Progenitor cell of endocrine pancreas (in vitro differentiated cells): ENCODE measurements around the gene ANXA9. TPM values are rescaled to one million over a fixed set of nuclear protein-coding genes. Genes with fewer than 3 reads are reported as not detected.

Experiments used
- DNase-seq: peaks from one replicate; pipeline ENCODE4 v3.0.0; 2021; ENCODE audit warnings: low spot score; ENCODE audit not compliant: unreplicated experiment
- H3K27ac Mint-ChIP-seq: 2 replicates; pipeline ENCODE4 v1.8.0; 2021; ENCODE audit warnings: mild to moderate bottlenecking, moderate library complexity, mixed read lengths
- H3K27me3 Mint-ChIP-seq: 2 replicates; pipeline ENCODE4 v1.8.0; 2021; ENCODE audit warnings: mixed read lengths
- H3K36me3 Mint-ChIP-seq: 2 replicates; pipeline ENCODE4 v1.8.0; 2022; ENCODE audit warnings: mixed read lengths; ENCODE audit not compliant: insufficient read depth
- H3K4me1 Mint-ChIP-seq: 2 replicates; pipeline ENCODE4 v1.8.0; 2021; ENCODE audit warnings: low read depth, mixed read lengths
- H3K4me3 Mint-ChIP-seq: 2 replicates; pipeline ENCODE4 v1.8.0; 2021; ENCODE audit warnings: low read depth, mild to moderate bottlenecking, moderate library complexity, mixed read lengths
- H3K9me3 Mint-ChIP-seq: 2 replicates; pipeline ENCODE4 v1.8.0; 2021; ENCODE audit warnings: low read depth, mixed read lengths
- CTCF ChIP-seq: fragments of 200-600 bp; sonication (generic); IDR thresholded peaks from one replicate; pipeline ENCODE4 v1.5.0; 2021; ENCODE audit warnings: antibody characterized with exemption, mild to moderate bottlenecking; ENCODE audit not compliant: unreplicated experiment
- total RNA-seq: library from RNA; stranded (reverse); gene quantifications from 2 replicates; pipeline ENCODE4 v1.2.1, GENCODE V29; 2021

ANXA9 gene
- total RNA-seq, 1 donor from 2014 or later = 3.5 TPM

- DNase-seq = no peak
- Mint-ChIP-seq H3K27ac (peak overlapping the region; percentile 95), H3K4me1 (peaks cover 44% of the 10 kb centered on the region), H3K9me3 (no peaks in the 10 kb centered on the region), H3K36me3 (peaks cover 16% of the 10 kb centered on the region), H3K27me3 (peaks cover 3% of the 10 kb centered on the region), H3K4me3 (peak overlapping the region; percentile 84)
- TF ChIP-seq CTCF = peak; percentile 26
Measured at GRCh38 chr1:150971583-150972416, 10.3 kb upstream of the ANXA9 start.

GRCh38 chr1:150972417-150972940 is 9.6 kb upstream of the ANXA9 start:
- H3K4me3 Mint-ChIP-seq = peak overlapping the region; percentile 84
- peak overlapping the region; percentile 95 for H3K27ac Mint-ChIP-seq
- H3K9me3 Mint-ChIP-seq = no peaks in the 10 kb centered on the region
- H3K27me3 Mint-ChIP-seq = peaks cover 5% of the 10 kb centered on the region
- no peak for DNase-seq
- peaks cover 49% of the 10 kb centered on the region for H3K4me1 Mint-ChIP-seq
- H3K36me3 Mint-ChIP-seq = peaks cover 11% of the 10 kb centered on the region
- TF ChIP-seq CTCF = no peak

- H3K4me1 Mint-ChIP-seq = peaks cover 49% of the 10 kb centered on the region
- no peak for DNase-seq
- no peaks in the 10 kb centered on the region for H3K9me3 Mint-ChIP-seq
- TF ChIP-seq CTCF = no peak
- H3K27me3 Mint-ChIP-seq = peaks cover 5% of the 10 kb centered on the region
- peaks cover 4% of the 10 kb centered on the region for H3K36me3 Mint-ChIP-seq
- peak overlapping the region; percentile 95 for H3K27ac Mint-ChIP-seq
- peak overlapping the region; percentile 84 for H3K4me3 Mint-ChIP-seq
Measured at GRCh38 chr1:150973258-150973835, 8.7 kb upstream of the ANXA9 start.

GRCh38 chr1:150973836-150974579 is 8.1 kb upstream of the ANXA9 start:
- Mint-ChIP-seq H3K9me3 (no peaks in the 10 kb centered on the region), H3K4me3 (peak overlapping the region; percentile 84), H3K36me3 (no peaks in the 10 kb centered on the region), H3K4me1 (peaks cover 48% of the 10 kb centered on the region), H3K27me3 (peaks cover 5% of the 10 kb centered on the region), H3K27ac (peak overlapping the region; percentile 95)
- no peak for DNase-seq
- no peak for TF ChIP-seq CTCF
